Lower leg skin (tissue), 4 donors: ENCODE data around the gene SMARCB1. TPM values are rescaled to one million over a fixed set of nuclear protein-coding genes. Genes with fewer than 3 reads are reported as not detected.

Source experiments
- total RNA-seq, 4 donors: library from RNA; depleted of rRNA; stranded (reverse); fragments of >200 nt; gene quantifications; one replicate each; pipeline ENCODE4 v1.1.0, GENCODE V29; 2016

The SMARCB1 gene
- total RNA-seq, 4 donors from 2014 or later, result 52.2 to 61.6 (median 55.2) TPM

Other genes with a start within 250 kb of the SMARCB1 start
- not detected for gene IGLL1, start 206.7 kb upstream of the SMARCB1 start, total RNA-seq
- under 1 TPM in 1 of 4 donors, not detected in 3; 0.75 TPM for gene DRICH1, start 154.6 kb upstream of the SMARCB1 start, total RNA-seq
- gene RGL4, start 96.0 kb upstream of the SMARCB1 start, total RNA-seq, result under 1 TPM in 1 of 4 donors, not detected in 3; 0.39 TPM
- gene ZNF70, start 35.9 kb upstream of the SMARCB1 start, total RNA-seq, result 1 to 10 TPM in 3 of 4 donors, under 1 TPM in 1; 0.63 to 3.2 (median 2.0) TPM
- gene VPREB3, start 32.5 kb upstream of the SMARCB1 start, total RNA-seq, result not detected
- not detected for gene C22orf15, start 24.0 kb upstream of the SMARCB1 start, total RNA-seq
- gene CHCHD10, start 19.0 kb upstream of the SMARCB1 start, total RNA-seq, result 10 to 100 TPM in 2 of 4 donors, 1 to 10 TPM in 2; 3.8 to 28.3 (median 11.4) TPM
- 1 to 10 TPM in 3 of 4 donors, under 1 TPM in 1; 0.51 to 2.7 (median 1.9) TPM for gene MMP11, start 14.1 kb upstream of the SMARCB1 start, total RNA-seq
- under 1 TPM; 0.21 to 0.49 (median 0.33) TPM for gene DERL3, start 52.0 kb downstream of the SMARCB1 start, total RNA-seq
- 10 to 100 TPM in 1 of 4 donors, 1 to 10 TPM in 3; 5.0 to 11.1 (median 8.6) TPM for gene SLC2A11, start 70.9 kb downstream of the SMARCB1 start, total RNA-seq
- 100 to 1,000 TPM; 156 to 362 (median 318) TPM for gene MIF, start 107.4 kb downstream of the SMARCB1 start, total RNA-seq
- 10 to 100 TPM in 2 of 4 donors, 1 to 10 TPM in 1, not detected in 1; 2.4 to 14.3 (median 11.6) TPM for gene GSTT2B, start 174.2 kb downstream of the SMARCB1 start, total RNA-seq
- 1 to 10 TPM in 2 of 4 donors, not detected in 2; 2.7 to 3.1 TPM for gene DDTL, start 179.9 kb downstream of the SMARCB1 start, total RNA-seq
- gene DDT, start 187.5 kb downstream of the SMARCB1 start, total RNA-seq, result 100 to 1,000 TPM in 3 of 4 donors, 10 to 100 TPM in 1; 97.0 to 133 (median 118) TPM
- gene GSTT2, start 193.2 kb downstream of the SMARCB1 start, total RNA-seq, result 1 to 10 TPM in 1 of 4 donors, under 1 TPM in 1, not detected in 2; 0.88 to 1.4 TPM
- not detected for gene GSTT4, start 218.5 kb downstream of the SMARCB1 start, total RNA-seq
- gene CABIN1, start 224.3 kb downstream of the SMARCB1 start, total RNA-seq, result 10 to 100 TPM; 16.9 to 43.0 (median 32.9) TPM